Testis (tissue), 5 donors: Measurements from ENCODE around the gene PTER. TPM values are rescaled to one million over a fixed set of nuclear protein-coding genes. Genes with fewer than 3 reads are reported as not detected.

ENCODE experiments used
- DNase-seq: peaks from one replicate; pipeline ENCODE4 v3.0.0-alpha.2; 2019
- H3K27ac ChIP-seq, 2 donors: fragments of 200-600 bp; sonication (generic); one replicate each; pipeline ENCODE4 v1.5.1; 2019
- H3K27me3 ChIP-seq: fragments of 200-600 bp; sonication (generic); one replicate; pipeline ENCODE4 v1.5.1; 2019
- H3K36me3 ChIP-seq: fragments of 200-600 bp; sonication (generic); one replicate; pipeline ENCODE4 v1.5.1; 2017; ENCODE audit warnings: low read depth; ENCODE audit errors: missing control alignments
- H3K4me1 ChIP-seq: fragments of 200-600 bp; sonication (generic); one replicate; pipeline ENCODE4 v1.5.1; 2019
- H3K4me3 ChIP-seq, 2 donors: fragments of 200-600 bp; sonication (generic); one replicate each; pipeline ENCODE4 v1.5.1; 2017 to 2019
- H3K9me3 ChIP-seq: fragments of 200-600 bp; sonication (generic); one replicate; pipeline ENCODE4 v1.5.1; 2017
- POLR2A ChIP-seq: fragments of 450-650 bp; IDR thresholded peaks from one replicate; pipeline ENCODE4 v1.6.1; 2017; ENCODE audit warnings: antibody characterized with exemption, mild to moderate bottlenecking, moderate library complexity
- WGBS, 2 donors: methylation state at CpG; one replicate each; pipeline ENCODE4 v1.1.5; 2018; 5-methylcytosine and 5-hydroxymethylcytosine counted together
- intact Hi-C: fragments of 100-400 bp; cut with DNase I; formaldehyde crosslinking; loops from one replicate; pipeline ENCODE4 v1.15.1; 2023; ENCODE audit warnings: low total_unique reads
- long read RNA-seq, 2 donors: transcript quantifications; one replicate each; lab custom pipeline, GENCODE V29; 2026
- polyA plus RNA-seq: library from polyadenylated mRNA; stranded (reverse); fragments of 350-450 nt; fragmentation: Illumina TruSeq; extraction: RNeasy Lipid Tissue Mini Kit (QIAGEN cat#74804); gene quantifications from one replicate; pipeline ENCODE4 v1.2.3, GENCODE V29; 2014; ENCODE audit warnings: low read depth, low replicate concordance; ENCODE audit not compliant: insufficient read depth
- total RNA-seq, 2 donors: library from RNA; depleted of rRNA; stranded (reverse); fragments of >200 nt; gene quantifications; one replicate each; pipeline ENCODE4 v1.2.3, GENCODE V29; 2016
- TF ChIP-seq, protein P1 (sequence below), 3 experiments: fragments of 450-650 bp in 2 of 3; fragments of 200-600 bp in 1 of 3; sonication (generic) in 1 of 3; IDR thresholded peaks; one replicate each; pipeline ENCODE4 v1.5.1; 2016 to 2019; ENCODE audit warnings: antibody characterized with exemption in 3 of 3, mild to moderate bottlenecking in 2 of 3, moderate library complexity in 1 of 3

The PTER gene, protein sequence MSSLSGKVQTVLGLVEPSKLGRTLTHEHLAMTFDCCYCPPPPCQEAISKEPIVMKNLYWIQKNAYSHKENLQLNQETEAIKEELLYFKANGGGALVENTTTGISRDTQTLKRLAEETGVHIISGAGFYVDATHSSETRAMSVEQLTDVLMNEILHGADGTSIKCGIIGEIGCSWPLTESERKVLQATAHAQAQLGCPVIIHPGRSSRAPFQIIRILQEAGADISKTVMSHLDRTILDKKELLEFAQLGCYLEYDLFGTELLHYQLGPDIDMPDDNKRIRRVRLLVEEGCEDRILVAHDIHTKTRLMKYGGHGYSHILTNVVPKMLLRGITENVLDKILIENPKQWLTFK
- 1 to 10 TPM; 4.2 to 5.8 TPM for total RNA-seq
- 3.7 TPM for polyA plus RNA-seq
- long read RNA-seq, donor 1: 0 reads
- long read RNA-seq, donor 2: 0 reads

DNA sequence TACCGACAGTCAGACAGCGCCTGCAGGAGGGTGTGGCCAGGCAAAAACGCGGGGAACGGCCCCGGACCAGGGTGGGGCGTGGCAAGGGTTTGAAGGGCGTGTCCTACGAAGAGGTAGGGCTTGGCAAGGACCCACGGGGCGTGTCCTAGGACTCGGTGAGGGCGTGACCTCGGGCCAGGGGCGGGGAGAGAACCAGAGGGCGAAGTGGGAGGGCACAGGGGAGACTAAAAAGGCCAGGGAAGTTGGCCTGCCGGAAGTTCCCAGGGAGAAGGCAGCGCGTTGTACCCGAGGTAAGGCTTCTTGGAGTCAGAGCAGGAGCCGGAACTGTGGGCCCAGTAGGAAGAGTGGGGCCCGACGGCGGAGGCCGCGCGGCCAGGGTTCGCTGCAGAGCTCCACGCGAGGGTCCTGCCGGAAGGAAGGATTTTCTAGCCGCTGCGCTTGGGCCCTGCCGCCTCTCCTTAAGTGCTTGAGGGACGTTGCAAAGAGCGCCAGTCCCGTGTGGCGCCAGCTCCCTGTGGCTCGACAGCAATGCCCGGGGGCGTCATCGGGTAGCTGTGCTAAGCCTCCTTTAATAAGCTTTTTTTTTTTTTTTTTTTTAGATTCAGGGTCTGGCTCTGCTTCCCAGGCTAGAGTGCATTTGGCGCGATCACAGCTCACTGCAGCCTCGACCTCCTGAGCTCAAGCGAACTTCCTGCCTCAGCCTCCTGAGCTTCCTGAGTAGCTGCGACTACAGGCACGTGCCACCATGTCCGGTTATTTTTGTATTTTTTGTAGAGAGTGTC, at the start of gene PTER:
PTER (plus strand) TSS at position 253 of the 782 bp plus-strand sequence. CDS start 47,375 bp downstream, outside the sequence.
- Histone ChIP-seq H3K4me1 (peaks cover 4% of the 10 kb centered on the region), H3K27ac (no peak within 1 kb of the TSS), H3K4me3 (peak within 1 kb of the TSS; percentile 56 to 58), H3K36me3 (no peaks in the 10 kb centered on the region), H3K9me3 (no peaks in the 10 kb centered on the region), H3K27me3 (no peaks in the 10 kb centered on the region)
- intact Hi-C loops: no loop called here
- TF ChIP-seq, protein P1, sequence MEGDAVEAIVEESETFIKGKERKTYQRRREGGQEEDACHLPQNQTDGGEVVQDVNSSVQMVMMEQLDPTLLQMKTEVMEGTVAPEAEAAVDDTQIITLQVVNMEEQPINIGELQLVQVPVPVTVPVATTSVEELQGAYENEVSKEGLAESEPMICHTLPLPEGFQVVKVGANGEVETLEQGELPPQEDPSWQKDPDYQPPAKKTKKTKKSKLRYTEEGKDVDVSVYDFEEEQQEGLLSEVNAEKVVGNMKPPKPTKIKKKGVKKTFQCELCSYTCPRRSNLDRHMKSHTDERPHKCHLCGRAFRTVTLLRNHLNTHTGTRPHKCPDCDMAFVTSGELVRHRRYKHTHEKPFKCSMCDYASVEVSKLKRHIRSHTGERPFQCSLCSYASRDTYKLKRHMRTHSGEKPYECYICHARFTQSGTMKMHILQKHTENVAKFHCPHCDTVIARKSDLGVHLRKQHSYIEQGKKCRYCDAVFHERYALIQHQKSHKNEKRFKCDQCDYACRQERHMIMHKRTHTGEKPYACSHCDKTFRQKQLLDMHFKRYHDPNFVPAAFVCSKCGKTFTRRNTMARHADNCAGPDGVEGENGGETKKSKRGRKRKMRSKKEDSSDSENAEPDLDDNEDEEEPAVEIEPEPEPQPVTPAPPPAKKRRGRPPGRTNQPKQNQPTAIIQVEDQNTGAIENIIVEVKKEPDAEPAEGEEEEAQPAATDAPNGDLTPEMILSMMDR (IDR thresholded peaks at IDR 0.05): no peak
- TF ChIP-seq POLR2A: no peak
- peak; percentile 96 for DNase-seq
- 8 to 9% methylated on average over 44 to 49 of the region's 49 CpGs for WGBS, 2 donors

DNA sequence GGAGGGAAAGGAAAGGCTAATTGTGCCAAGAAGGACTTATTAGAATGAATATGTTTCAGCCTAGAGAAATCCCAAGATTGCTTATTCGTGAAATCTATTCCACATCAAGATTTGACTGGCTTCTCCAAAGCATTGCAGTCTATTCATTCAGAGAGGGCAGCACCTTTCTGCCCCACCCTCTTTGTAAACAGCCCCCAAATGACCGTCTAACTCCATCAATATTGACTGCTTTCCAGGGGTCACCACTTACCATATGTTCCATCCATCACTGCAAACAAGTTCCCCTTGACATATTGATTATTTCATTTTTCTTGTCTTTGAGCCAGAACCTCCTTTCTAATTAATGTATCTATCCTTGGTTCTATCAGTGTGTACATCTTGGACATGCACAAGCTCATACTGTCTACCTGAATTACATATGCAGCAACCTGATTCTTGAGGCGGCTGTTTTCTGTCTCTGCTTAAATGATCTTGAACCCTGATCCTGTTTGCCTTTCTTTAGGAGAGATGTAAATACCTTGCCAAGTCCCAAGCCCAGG, 44.2 kb upstream of the PTER start:
- no peaks in the 10 kb centered on the region for H3K36me3 ChIP-seq
- no peaks in the 10 kb centered on the region for H3K9me3 ChIP-seq
- no peaks in the 10 kb centered on the region for H3K27me3 ChIP-seq
- intact Hi-C loops: no loop called here
- no peak for TF ChIP-seq POLR2A
- TF ChIP-seq, protein P1 (IDR thresholded peaks at IDR 0.05): no peak
- no peak overlapping the region for H3K27ac ChIP-seq
- H3K4me3 ChIP-seq: no peak overlapping the region
- DNase-seq: no peak
- WGBS, 2 donors: 60 to 68% methylated on average over 3 of the region's 3 CpGs
- no peaks in the 10 kb centered on the region for H3K4me1 ChIP-seq

DNA sequence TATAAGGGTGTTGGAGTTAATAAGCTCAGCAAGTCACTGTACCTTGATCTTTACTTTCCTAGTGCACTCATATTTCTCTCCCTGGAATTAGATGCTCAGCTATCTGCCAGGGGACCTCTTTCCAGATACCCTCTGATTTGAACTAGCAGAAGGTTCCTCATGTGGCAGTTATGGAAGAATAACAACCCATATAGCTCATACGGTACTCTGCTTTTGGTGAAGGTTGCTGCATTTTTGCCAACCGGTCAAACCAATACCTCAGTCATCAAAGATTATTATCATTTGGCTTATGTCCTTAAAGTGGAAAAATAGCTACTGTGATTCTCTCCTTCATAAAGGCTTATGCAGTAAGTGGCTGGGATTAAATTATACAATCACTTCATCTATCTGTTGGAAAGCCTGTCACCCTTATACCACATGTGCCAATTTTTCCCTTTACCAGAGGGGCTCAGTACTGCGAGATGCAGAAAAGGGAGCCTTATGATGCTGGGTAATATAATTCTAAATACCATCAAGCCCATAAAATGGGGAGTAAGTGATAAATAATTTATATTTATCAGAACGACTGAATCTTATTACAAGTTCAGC, 43.4 kb upstream of the PTER start:
- intact Hi-C loops: no loop called here
- Histone ChIP-seq H3K36me3 (no peaks in the 10 kb centered on the region), H3K27me3 (no peaks in the 10 kb centered on the region), H3K9me3 (no peaks in the 10 kb centered on the region), H3K27ac (no peak overlapping the region), H3K4me1 (no peaks in the 10 kb centered on the region), H3K4me3 (no peak overlapping the region)
- no peak for TF ChIP-seq POLR2A
- 79 to 81% methylated on average over 4 of the region's 4 CpGs for WGBS, 2 donors
- no peak for DNase-seq

DNA sequence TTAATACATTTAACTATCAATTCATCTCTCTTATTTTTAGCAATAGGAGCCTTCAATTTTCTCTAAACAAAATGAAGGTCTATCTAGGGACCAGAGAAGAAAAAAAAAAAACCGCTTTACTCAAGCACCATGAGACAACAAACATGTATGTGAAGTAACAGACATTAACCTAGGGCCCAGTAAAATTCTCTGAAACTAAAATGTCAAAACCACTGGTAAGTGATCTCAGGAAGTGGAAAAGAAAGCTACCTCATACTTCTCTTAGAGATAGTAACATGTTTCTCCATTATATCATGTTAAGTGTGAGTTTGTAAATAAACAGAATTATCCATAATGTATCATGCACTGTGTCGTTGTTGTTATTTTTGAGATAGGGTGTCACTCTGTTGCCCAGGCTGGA, 35.4 kb upstream of the PTER start:
- Histone ChIP-seq H3K36me3 (no peaks in the 10 kb centered on the region), H3K9me3 (no peaks in the 10 kb centered on the region), H3K27ac (no peak overlapping the region), H3K4me1 (no peaks in the 10 kb centered on the region), H3K27me3 (no peaks in the 10 kb centered on the region), H3K4me3 (no peak overlapping the region)
- no peak for DNase-seq
- TF ChIP-seq POLR2A: no peak
- TF ChIP-seq, protein P1 (IDR thresholded peaks at IDR 0.05): no peak
- intact Hi-C loops: no loop called here
- 89 to 91% methylated on average over 2 of the region's 2 CpGs for WGBS, 2 donors

DNA sequence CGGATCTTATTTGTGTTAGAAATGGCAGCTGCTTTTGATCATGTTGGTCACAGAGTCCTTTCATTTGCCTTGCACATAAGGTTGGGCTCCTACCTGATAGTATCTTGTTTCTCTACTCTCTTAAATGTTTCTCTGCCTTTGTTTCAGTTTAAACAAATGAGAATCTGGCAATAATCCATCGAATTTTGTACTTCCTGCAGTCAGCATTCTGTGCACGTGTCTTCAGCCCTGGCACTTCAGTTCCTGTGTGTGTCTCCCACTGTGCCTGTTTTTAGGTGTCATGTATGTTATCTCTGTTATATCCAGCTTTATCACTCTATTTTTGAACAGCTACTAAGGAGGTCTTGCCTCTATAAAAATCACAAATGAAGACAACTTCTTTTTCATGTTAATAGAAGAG, 28.4 kb upstream of the PTER start:
- Histone ChIP-seq H3K27ac (no peak overlapping the region), H3K9me3 (no peaks in the 10 kb centered on the region), H3K27me3 (no peaks in the 10 kb centered on the region), H3K4me1 (no peaks in the 10 kb centered on the region), H3K36me3 (no peaks in the 10 kb centered on the region), H3K4me3 (no peak overlapping the region)
- WGBS, 2 donors: 40 to 53% methylated on average over 3 of the region's 3 CpGs
- intact Hi-C loops: no loop called here
- TF ChIP-seq, protein P1 (IDR thresholded peaks at IDR 0.05): no peak
- TF ChIP-seq POLR2A: no peak
- no peak for DNase-seq
